K562 (cell line): ENCODE data around the gene OBSCN. TPM values are rescaled to one million over a fixed set of nuclear protein-coding genes. Genes with fewer than 3 reads are reported as not detected.
A peak's percentile ranks its signal among the peaks of the same experiment; 100 is the strongest.

Source experiments
- ARID2 ChIP-seq: fragments of 450-650 bp; IDR thresholded peaks from 2 replicates; pipeline ENCODE4 v1.6.1; 2017; ENCODE audit warnings: antibody characterized with exemption, mild to moderate bottlenecking
- EP400 ChIP-seq: fragments of 450-650 bp; IDR thresholded peaks from 2 replicates; pipeline ENCODE4 v1.6.1; 2017; ENCODE audit warnings: antibody characterized with exemption, mild to moderate bottlenecking, moderate library complexity
- NR2C2 ChIP-seq, 2 experiments: fragments of 200-800 bp in 1 of 2; sonication (Bioruptor generic) in 1 of 2; sonication (generic) in 1 of 2; formaldehyde crosslinking in 1 of 2; IDR thresholded peaks; 2 replicates each; pipeline versions ENCODE4 v1.6.1 to v1.8.0; 2016 to 2022; ENCODE audit warnings: mild to moderate bottlenecking in 1 of 2, missing compliant biosample characterization in 1 of 2, missing genetic modification characterization in 1 of 2, missing genetic modification reagents in 1 of 2
- PPARD ChIP-seq: fragments of 250-450 bp; sonication (Bioruptor Pico); IDR thresholded peaks from 2 replicates; pipeline ENCODE4 v1.8.0; 2022; ENCODE audit warnings: inconsistent platforms, mild to moderate bottlenecking, moderate library complexity
- RERE ChIP-seq: sonication (generic); formaldehyde crosslinking; IDR thresholded peaks from 2 replicates; pipeline ENCODE4 v1.8.0; 2023; ENCODE audit warnings: missing genetic modification reagents, mild to moderate bottlenecking, borderline replicate concordance
- SUPT5H ChIP-seq: fragments of 450-650 bp; IDR thresholded peaks from 2 replicates; pipeline ENCODE4 v1.6.1; 2016
- USF2 ChIP-seq: sonication (generic); formaldehyde crosslinking; IDR thresholded peaks from 2 replicates; pipeline ENCODE4 v1.5.0; 2020; ENCODE audit warnings: missing genetic modification reagents
- ZNF57 ChIP-seq: fragments of 450-650 bp; formaldehyde crosslinking; IDR thresholded peaks from 2 replicates; pipeline ENCODE4 v1.4.0; 2020; ENCODE audit warnings: mild to moderate bottlenecking, moderate library complexity
- polyA plus RNA-seq, 8 experiments: library from polyadenylated mRNA; depleted of rRNA in 4 of 8; stranded (reverse) in 5 of 8; unstranded in 3 of 8; fragments of >200 nt; fragmentation: Nextera tagmentation in 2 of 8; fragmentation: Illumina TruSeq in 1 of 8; extraction: Ambion mirVana in 2 of 8; extraction: Trizol in 1 of 8; gene quantifications; 2 replicates each; pipeline versions ENCODE4 v1.2.1 to v1.2.3, GENCODE V29; 2011 to 2014; ENCODE audit warnings: inconsistent platforms in 1 of 8, missing spikeins in 1 of 8
- total RNA-seq, 7 experiments: library from RNA; depleted of rRNA in 6 of 7; stranded (reverse); fragments of >200 nt in 6 of 7; fragmentation: Illumina TruSeq in 2 of 7; extraction: Trizol in 2 of 7; gene quantifications; 2 replicates each; pipeline versions ENCODE4 v1.2.1 to v1.2.3, GENCODE V29; 2011 to 2021; ENCODE audit warnings: low replicate concordance in 1 of 7
- TF ChIP-seq, protein P1 (sequence below): fragments of 450-650 bp; formaldehyde crosslinking; conservative IDR thresholded peaks from 2 replicates; pipeline ENCODE4 v1.4.0; 2022; ENCODE audit warnings: mild to moderate bottlenecking, missing genetic modification characterization
- TF ChIP-seq, protein P2 (sequence below): fragments of 200-800 bp; sonication (Bioruptor generic); IDR thresholded peaks from 2 replicates; pipeline ENCODE4 v1.6.1; 2017; ENCODE audit warnings: missing genetic modification characterization, missing compliant biosample characterization
- TF ChIP-seq, protein P3 (sequence below): fragments of 450-650 bp; IDR thresholded peaks from 2 replicates; pipeline ENCODE4 v1.6.1; 2016; ENCODE audit warnings: borderline replicate concordance
- TF ChIP-seq, protein P4 (sequence below), 2 experiments: fragments of 200-800 bp in 1 of 2; sonication (Bioruptor generic) in 1 of 2; sonication (generic) in 1 of 2; formaldehyde crosslinking in 1 of 2; IDR thresholded peaks in 1 of 2; conservative IDR thresholded peaks in 1 of 2; 2 replicates each; pipeline versions ENCODE4 v1.5.0 to v1.6.1; 2016 to 2020; ENCODE audit warnings: missing compliant biosample characterization in 1 of 2, missing genetic modification characterization in 1 of 2, missing genetic modification reagents in 1 of 2

Gene OBSCN
- total and polyA plus RNA-seq, 9 of the 15 experiments (the other 6 are each of a cell fraction or from before 2014, with no cell fraction given), result 0.18 to 19.7 (median 3.6) TPM

GRCh38 chr1:228368801-228369607 lies 161.2 kb downstream of the OBSCN start (continued):
- TF ChIP-seq, protein P1, sequence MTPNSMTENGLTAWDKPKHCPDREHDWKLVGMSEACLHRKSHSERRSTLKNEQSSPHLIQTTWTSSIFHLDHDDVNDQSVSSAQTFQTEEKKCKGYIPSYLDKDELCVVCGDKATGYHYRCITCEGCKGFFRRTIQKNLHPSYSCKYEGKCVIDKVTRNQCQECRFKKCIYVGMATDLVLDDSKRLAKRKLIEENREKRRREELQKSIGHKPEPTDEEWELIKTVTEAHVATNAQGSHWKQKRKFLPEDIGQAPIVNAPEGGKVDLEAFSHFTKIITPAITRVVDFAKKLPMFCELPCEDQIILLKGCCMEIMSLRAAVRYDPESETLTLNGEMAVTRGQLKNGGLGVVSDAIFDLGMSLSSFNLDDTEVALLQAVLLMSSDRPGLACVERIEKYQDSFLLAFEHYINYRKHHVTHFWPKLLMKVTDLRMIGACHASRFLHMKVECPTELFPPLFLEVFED, result 0 out of 2 replicates have a peak, but pooled peaks have one; percentile 2
- TF ChIP-seq, protein P2, sequence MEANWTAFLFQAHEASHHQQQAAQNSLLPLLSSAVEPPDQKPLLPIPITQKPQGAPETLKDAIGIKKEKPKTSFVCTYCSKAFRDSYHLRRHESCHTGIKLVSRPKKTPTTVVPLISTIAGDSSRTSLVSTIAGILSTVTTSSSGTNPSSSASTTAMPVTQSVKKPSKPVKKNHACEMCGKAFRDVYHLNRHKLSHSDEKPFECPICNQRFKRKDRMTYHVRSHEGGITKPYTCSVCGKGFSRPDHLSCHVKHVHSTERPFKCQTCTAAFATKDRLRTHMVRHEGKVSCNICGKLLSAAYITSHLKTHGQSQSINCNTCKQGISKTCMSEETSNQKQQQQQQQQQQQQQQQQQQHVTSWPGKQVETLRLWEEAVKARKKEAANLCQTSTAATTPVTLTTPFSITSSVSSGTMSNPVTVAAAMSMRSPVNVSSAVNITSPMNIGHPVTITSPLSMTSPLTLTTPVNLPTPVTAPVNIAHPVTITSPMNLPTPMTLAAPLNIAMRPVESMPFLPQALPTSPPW (CRISPR knock-in tag), result peak; percentile 92
- TF ChIP-seq, protein P3, sequence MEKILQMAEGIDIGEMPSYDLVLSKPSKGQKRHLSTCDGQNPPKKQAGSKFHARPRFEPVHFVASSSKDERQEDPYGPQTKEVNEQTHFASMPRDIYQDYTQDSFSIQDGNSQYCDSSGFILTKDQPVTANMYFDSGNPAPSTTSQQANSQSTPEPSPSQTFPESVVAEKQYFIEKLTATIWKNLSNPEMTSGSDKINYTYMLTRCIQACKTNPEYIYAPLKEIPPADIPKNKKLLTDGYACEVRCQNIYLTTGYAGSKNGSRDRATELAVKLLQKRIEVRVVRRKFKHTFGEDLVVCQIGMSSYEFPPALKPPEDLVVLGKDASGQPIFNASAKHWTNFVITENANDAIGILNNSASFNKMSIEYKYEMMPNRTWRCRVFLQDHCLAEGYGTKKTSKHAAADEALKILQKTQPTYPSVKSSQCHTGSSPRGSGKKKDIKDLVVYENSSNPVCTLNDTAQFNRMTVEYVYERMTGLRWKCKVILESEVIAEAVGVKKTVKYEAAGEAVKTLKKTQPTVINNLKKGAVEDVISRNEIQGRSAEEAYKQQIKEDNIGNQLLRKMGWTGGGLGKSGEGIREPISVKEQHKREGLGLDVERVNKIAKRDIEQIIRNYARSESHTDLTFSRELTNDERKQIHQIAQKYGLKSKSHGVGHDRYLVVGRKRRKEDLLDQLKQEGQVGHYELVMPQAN, result no peak
- no peak for TF ChIP-seq ZNF57
- no peak for TF ChIP-seq SUPT5H
- TF ChIP-seq, protein P4, sequence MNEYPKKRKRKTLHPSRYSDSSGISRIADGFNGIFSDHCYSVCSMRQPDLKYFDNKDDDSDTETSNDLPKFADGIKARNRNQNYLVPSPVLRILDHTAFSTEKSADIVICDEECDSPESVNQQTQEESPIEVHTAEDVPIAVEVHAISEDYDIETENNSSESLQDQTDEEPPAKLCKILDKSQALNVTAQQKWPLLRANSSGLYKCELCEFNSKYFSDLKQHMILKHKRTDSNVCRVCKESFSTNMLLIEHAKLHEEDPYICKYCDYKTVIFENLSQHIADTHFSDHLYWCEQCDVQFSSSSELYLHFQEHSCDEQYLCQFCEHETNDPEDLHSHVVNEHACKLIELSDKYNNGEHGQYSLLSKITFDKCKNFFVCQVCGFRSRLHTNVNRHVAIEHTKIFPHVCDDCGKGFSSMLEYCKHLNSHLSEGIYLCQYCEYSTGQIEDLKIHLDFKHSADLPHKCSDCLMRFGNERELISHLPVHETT (CRISPR knock-in tag; conservative IDR thresholded peaks at IDR 0.05 in 1 of 2, IDR thresholded peaks at IDR 0.05 in 1 of 2), result peak in 1 of 2 experiments; percentile 80; a peak in 2 of 4 replicates
- TF ChIP-seq EP400, result peak; percentile 81
- TF ChIP-seq ARID2, result no peak
- peak; percentile 75 for TF ChIP-seq USF2 (CRISPR knock-in tag)
- TF ChIP-seq NR2C2 (CRISPR knock-in tag; IDR thresholded peaks at IDR 0.05), result no peak
- TF ChIP-seq NR2C2 (tag; IDR thresholded peaks at IDR 0.05), result 0 out of 2 replicates have a peak, but pooled peaks have one; percentile 13
- no peak for TF ChIP-seq RERE (CRISPR knock-in tag)
- TF ChIP-seq PPARD (CRISPR knock-in tag), result no peak
